GM12801 (cell line): Measurements from ENCODE around the gene DCTN5.

ENCODE experiments used
- TF ChIP-seq, protein P1 (sequence below): IDR thresholded peaks from one replicate; pipeline ENCODE4 v1.5.1; 2011; ENCODE audit warnings: control low read depth; ENCODE audit not compliant: insufficient read length; ENCODE audit errors: extremely low read depth

The DCTN5 gene

DNA sequence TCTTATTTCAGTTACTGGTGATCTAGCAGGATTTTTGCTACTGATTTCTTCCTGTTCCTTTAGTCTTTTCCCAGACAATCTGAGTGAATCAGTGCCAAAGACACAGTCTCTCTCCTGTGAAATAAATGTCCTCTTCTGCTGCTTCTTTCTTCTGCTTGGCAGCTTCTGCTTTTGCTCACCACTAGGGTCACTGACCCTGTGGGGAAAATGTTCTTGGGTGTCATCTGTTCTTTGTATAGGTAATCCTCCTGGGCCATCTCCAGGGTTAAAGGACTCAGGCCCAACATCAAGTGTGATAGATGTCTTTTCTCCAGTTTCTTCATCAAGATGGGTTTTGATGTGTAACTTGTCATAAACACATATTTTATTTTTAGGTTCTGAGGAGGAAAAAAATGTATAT, 5.3 kb upstream of the DCTN5 start:
- TF ChIP-seq, protein P1, sequence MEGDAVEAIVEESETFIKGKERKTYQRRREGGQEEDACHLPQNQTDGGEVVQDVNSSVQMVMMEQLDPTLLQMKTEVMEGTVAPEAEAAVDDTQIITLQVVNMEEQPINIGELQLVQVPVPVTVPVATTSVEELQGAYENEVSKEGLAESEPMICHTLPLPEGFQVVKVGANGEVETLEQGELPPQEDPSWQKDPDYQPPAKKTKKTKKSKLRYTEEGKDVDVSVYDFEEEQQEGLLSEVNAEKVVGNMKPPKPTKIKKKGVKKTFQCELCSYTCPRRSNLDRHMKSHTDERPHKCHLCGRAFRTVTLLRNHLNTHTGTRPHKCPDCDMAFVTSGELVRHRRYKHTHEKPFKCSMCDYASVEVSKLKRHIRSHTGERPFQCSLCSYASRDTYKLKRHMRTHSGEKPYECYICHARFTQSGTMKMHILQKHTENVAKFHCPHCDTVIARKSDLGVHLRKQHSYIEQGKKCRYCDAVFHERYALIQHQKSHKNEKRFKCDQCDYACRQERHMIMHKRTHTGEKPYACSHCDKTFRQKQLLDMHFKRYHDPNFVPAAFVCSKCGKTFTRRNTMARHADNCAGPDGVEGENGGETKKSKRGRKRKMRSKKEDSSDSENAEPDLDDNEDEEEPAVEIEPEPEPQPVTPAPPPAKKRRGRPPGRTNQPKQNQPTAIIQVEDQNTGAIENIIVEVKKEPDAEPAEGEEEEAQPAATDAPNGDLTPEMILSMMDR: no peak

- TF ChIP-seq, protein P1: no peak
Observed at GRCh38 chr16:23640615-23640930, 693 bp upstream of the DCTN5 start.

DNA sequence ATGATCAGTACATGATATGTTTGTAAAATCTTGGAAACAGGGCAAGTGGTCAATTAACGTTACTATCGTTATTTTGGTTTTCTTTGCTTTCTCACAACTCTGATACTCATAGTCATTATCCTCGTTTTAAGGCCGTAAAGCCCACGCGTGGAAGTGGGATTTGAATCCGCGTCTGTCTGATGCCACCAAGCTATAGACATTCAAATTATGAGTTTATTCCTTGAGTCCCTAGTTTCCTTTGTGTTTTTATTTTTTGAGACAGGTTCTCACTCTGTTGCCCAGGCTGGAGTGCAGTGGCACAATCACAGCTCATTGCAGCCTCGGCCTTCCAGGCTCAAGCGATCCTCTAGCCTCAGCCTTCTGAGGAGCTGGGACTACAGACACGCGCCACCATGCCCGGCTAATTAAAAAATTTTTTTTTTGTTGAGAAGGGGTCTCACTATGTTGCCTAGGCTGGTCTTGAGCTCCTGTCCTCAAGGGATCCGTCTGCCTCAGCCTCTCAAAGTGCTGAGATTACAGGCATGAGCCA, 1.0 kb downstream of the DCTN5 start:
- TF ChIP-seq, protein P1: no peak

DNA sequence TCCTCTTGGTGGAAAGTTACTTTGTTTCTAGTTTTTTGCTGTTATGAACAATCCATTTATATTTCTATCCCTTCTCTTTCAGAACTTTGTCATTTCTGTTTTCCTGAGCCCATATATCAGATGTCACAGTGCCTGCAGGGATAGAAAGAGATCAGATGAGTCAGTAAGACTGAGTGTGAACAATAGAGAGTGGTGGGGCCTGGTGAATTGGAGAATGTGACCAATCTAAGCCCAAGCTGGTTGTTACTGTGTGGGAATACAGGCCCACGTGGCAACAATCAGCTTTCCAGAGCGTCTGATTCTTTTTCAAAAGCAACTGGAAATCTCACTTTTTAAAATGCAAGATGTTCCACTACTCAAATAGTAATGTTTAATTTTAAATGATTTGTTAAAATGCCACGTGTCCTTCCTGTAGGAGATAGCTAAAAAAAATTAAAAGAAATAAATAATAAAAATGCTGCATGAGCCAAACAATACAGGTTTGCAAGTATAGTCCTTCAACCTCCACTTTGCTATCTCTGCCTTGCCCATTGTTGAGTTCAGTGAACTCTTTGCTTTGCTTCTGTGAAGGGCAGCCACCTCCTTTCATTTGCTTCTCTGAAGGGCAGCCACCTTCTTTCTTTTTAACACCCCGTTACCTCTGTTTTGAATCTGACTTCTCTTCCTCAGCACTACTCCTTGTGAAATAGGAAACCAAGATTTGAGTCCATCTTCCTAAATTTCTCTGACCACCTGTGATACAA, 9.6 kb downstream of the DCTN5 start:
- TF ChIP-seq, protein P1: no peak

- TF ChIP-seq, protein P1: no peak
Observed at GRCh38 chr16:23651943-23652468, 10.7 kb downstream of the DCTN5 start.

DNA sequence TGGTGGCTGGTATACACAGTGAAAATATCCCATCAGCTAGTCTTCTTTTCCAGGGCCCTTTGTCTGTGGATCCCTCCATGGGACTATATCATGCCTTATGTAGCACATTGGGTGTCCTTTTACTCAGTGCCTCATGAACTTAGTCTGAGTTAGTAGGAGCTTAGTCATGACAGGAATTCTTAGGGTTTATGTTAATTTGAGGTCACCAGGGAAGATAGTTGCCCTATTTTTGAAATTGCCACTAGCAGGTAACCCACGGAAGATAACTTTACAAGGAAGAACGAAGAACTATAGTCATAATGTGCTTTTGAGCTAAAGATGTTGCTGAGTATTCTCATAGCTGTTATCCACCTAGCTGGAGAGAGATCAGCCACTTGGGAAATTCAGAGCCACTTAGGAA, 22.7 kb downstream of the DCTN5 start:
- TF ChIP-seq, protein P1: no peak

DNA sequence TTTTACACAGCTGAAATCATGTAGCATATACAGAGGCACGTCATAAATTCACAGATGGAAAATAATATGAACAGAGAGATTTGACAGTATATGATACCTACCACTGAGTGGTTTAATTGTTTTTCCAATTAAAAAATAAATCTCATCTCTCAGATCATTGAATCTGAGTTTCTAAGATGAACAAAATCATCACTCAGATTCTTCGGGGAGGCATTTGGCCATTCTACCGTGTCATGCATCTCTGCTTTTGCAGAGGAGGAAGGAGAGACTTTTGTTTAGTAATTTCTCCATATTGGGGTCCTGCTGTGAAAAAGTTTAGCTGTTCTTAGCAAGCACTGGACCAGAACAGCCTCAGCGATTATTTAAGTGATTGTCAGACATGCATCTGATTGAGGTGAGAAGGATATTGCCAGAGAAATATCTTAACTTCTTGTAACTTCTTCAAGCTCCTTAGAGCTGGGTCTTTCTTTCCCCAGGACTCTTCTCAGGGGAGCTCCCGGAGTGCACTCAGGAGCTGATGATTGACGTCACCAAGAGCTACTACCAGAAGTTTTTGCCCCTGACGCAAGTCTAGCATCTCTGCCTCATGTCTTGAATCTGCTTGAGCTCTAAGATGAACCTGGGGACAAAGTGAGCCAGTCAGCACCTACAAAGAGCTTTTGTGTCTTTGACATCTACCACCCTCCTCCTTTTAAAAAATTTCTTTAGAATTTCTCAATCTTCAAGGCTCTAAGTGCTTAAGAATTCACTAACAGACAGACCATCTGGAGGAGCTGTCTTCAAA, 25.5 kb downstream of the DCTN5 start:
- TF ChIP-seq, protein P1: no peak
